OCI-M1 (cell line): ENCODE measurements around the gene PRSS37.
A peak's percentile ranks its signal among the peaks of the same experiment; 100 is the strongest.
"Not testable (repeated sequence)": the region's sequence is repeated elsewhere in the genome, so short reads cannot be mapped to it uniquely, and the experiment has no call there.

Experiments used
- DNase-seq: peaks from one replicate; lab custom pipeline; 2025; lab: John Stamatoyannopoulos, UW

PRSS37 gene

DNA sequence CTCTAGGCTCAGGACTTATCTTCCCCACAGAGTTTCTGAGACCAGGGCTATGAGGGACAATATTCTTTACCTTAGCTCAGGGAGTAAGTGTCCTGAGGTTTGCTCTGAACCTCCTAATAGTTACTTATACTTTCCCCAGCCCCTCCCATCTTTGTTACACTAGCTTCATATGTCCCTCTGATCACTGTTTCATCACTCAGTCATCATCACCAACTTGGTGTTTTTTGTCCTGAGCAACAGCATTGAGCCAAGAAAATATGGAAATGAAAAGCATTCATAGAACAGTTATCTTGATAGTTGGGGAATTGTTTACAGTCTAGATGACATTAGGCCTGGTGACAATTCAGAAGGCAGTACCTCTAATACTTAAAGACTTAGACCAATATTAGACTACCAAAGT lies at the start of gene PRSS37:
PRSS37 (minus strand) TSS at position 101 of the 400 bp plus-strand sequence. CDS start 436 bp downstream, outside the sequence.
- DNase-seq = no peak

GRCh38 chr7:141889321-141889720 lies 48.0 kb upstream of the PRSS37 start:
- DNase-seq = no peak

- DNase-seq = no peak
Observed at GRCh38 chr7:141884539-141885225, 43.4 kb upstream of the PRSS37 start.

- DNase-seq = no peak
Observed at GRCh38 chr7:141880960-141881359, 39.7 kb upstream of the PRSS37 start.

DNA sequence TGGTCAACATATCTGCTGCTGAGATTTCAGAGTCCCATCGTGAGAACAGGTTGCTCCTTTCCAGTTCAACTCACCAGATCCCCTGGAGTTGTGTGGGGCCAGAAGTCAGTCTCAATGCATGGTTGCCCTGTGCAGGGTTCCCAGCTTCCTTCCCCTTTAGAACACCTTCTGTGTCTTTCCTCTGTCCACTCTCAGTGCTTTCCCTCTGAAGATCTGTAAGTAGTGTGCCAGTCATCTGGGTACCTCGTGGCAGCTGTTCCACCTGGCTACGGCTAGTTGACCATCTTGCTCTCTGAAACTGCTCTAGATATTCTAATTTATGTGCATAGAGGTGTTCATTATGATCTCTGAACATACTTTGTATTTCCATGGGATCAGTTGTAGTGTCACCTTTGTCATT lies 36.1 kb upstream of the PRSS37 start:
- DNase-seq = no peak

DNA sequence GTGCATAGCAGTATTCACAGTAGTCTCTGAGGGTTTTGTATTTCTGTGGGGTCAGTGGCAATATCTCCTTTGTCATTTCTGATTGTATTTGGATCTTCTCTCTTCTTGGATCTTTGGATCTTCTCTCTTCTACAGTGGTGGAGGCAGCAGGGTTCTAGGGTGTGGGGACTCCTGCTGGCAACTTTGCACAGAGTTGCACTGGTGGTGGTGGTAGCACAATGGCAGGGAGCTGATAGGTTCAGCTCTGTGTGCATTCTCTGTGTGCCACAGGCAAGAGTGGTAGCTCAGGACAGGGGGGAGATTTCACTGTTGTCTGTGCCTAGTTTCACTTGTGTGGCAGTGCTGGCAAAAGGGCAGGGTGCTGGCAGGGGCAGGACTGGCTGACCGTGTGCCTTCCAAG lies 35.1 kb upstream of the PRSS37 start:
- no peak for DNase-seq

DNA sequence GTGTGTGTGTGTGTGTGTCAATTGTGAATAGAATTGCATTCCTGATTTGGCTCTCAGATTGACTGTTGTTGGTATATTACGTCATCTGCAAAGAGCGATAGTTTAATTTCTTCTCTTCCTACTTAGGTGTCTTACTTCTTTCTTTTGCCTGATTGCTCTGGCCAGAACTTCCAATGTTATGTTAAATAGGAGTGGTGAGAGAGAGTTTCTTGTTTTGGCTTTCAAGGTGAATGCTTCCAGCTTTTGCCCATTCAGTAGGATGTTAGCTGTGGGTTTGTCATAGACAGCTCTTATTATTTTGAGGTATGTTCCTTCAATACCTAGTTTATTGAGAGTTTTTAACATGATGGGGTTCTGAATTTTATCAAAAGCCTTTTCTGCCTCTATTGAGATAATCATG lies 34.2 kb upstream of the PRSS37 start:
- no peak for DNase-seq

- DNase-seq = no peak
Observed at GRCh38 chr7:141874787-141875186, 33.5 kb upstream of the PRSS37 start.

- no peak for DNase-seq
Observed at GRCh38 chr7:141872931-141873330, 31.6 kb upstream of the PRSS37 start.

DNA sequence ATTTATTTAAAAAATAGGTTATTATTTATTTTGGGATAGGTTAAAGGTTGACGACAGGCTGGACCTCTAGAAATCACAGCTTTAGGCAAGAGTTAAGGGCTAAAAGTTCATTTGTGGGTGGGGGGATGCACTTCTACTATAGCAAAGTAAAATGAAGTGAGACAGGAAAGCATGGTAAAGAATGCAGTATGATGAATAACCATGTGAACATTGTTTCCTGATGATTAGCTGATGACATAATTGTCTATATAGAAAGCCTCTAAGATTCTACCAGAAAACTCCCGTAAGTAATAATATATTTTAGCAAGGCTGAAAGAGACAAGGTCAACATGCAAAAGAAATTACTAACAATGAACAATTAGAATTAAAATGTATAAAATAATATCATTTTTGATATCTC lies 25.7 kb upstream of the PRSS37 start:
- DNase-seq = no peak

DNA sequence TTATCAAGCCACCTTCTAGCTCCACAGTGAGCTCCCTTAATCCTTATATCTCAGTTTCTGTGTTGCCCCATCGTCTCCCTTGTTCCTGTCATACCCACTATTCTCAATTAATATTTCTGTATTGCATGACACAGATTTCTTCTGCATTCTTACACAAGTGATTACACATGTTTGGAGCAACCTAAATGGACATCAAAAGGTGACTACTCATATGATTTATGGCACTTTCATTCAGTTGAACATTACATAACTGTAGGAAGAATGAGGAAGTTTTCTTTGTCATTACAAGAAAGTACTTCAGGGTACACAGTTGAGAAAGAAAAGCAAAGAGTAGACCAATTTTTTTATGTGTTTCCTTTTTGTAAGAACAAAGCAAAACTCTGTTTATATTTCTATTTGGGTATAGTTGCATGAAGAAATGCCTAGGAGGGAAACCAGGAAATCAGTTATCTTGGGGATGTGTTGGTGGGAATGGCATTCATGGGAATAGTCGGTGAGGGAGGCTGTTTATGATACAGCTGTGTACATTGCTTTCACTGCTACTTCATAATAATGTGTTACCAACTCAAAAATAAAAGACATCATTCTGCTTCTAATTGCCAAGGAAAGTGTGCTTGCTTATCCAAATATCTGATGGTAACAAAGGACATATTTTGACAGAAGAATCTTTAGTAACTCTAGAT lies 23.6 kb upstream of the PRSS37 start:
- DNase-seq = peak; percentile 1

DNA sequence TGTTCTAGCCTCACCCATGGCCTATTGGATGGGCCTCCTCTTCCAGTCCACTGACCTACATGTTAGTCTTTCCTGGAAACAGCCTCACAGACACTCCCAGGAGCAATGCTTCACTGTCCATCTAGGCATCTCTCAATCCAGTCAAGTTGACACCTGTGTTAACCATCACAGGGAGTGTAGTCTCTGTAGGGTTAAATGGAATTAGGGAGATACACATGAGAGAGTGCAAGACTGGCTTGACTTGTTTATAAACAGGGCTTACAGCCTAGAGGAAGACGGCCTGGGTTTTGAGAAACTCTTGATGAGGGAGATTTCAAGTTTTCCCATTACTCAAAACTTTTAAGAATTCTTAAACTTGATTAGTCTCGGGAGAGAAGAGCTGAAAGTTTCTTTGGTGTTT lies 18.9 kb upstream of the PRSS37 start:
- DNase-seq = no peak

GRCh38 chr7:141847996-141848395 lies 6.7 kb upstream of the PRSS37 start:
- DNase-seq = no peak

GRCh38 chr7:141844256-141844655 lies 3.0 kb upstream of the PRSS37 start:
- DNase-seq = no peak

DNA sequence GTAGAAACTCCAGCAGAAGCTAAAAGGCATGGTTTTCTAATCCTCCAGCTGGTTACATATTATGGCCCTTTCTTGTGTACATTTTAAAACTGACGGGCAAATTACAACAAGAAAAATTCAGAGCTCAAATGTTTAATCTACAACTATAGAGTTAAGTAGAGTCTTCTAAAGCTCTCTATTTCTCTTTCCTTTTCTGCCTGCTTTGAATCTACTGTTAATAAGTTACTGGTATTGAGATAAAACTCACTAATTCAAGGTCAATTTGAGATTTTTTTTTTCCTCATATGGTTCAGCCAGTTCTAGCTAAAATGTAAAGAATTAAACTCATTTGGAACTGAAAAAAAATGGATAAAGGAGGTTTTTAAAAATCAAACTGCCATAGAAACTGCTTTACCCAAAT lies 1.6 kb upstream of the PRSS37 start:
- no peak for DNase-seq

GRCh38 chr7:141840708-141841107 lies 577 bp downstream of the PRSS37 start:
- no peak for DNase-seq

GRCh38 chr7:141839256-141839655 lies 2.0 kb downstream of the PRSS37 start:
- DNase-seq = no peak

DNA sequence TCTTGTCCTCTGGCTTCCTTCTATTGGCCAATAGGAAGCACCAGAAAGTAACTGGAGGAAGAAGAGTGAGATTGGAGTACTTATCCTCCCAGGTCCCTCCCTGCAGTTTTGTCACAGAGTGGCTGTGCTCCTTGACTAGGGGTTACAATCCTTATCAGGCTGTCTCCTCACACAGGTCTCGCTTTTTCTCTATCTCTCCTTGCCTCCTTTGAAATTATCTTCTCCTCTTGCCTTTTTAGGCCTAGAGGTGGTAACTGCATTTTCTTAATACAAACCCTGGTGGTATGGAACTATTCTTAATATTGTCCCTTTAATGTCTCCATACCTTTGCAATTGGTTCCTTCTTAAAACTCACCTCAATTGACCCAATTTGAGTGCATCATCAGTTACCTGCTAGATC lies 2.7 kb downstream of the PRSS37 start:
- peak; percentile 0 for DNase-seq

- no peak for DNase-seq
Observed at GRCh38 chr7:141837683-141838082, 3.6 kb downstream of the PRSS37 start.

DNA sequence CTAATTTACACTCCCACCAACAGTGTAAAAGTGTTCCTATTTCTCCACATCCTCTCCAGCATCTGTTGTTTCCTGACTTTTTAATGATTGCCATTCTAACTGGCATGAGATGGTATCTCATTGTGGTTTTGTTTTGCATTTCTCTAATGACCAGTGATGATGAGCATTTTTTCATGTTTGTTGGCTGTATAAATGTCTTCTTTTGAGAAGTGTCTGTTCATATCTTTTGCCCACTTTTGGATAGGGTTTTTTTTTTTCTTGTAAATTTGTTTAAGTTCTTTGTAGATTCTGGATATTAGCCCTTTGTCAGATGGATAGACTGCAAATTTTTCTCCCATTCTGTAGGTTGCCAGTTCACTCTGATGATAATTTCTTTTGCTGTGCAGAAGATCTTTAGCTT lies 18.9 kb downstream of the PRSS37 start:
- not testable (repeated sequence) for DNase-seq

GRCh38 chr7:141820067-141820466 lies 21.2 kb downstream of the PRSS37 start:
- DNase-seq = no peak

- no peak for DNase-seq
Observed at GRCh38 chr7:141792526-141792925, 48.8 kb downstream of the PRSS37 start.

- DNase-seq = no peak
Observed at GRCh38 chr7:141789917-141790316, 51.4 kb downstream of the PRSS37 start, which contains the start of gene TAS2R5. Gene TAS2R5 (plus strand): TSS chr7:141790217. CDS start chr7:141790362, 145 bp downstream.

GRCh38 chr7:141788296-141788695 lies 53.0 kb downstream of the PRSS37 start:
- no peak for DNase-seq
